Cardiac fibroblast (primary cell): ENCODE data around the gene PIGW.

Experiments used
- DNase-seq, 2 donors: peaks; one replicate each; pipeline versions ENCODE4 v3.0.0 to v3.0.0-alpha.2; 2010; ENCODE audit warnings: low read depth in 2 of 2
- H3K4me3 ChIP-seq, 2 donors: replicated peaks in 1 of 2; 1 replicate in 1 of 2; 2 replicates in 1 of 2; pipeline ENCODE4 v1.5.1; 2011; ENCODE audit warnings: low read depth in 2 of 2, low read length in 2 of 2, mild to moderate bottlenecking in 2 of 2, moderate library complexity in 1 of 2
- TF ChIP-seq, protein P1 (sequence below): IDR thresholded peaks from one replicate; pipeline ENCODE4 v1.5.1; 2011; ENCODE audit warnings: low read depth, mild to moderate bottlenecking, low read length, inconsistent platforms

The PIGW gene

DNA sequence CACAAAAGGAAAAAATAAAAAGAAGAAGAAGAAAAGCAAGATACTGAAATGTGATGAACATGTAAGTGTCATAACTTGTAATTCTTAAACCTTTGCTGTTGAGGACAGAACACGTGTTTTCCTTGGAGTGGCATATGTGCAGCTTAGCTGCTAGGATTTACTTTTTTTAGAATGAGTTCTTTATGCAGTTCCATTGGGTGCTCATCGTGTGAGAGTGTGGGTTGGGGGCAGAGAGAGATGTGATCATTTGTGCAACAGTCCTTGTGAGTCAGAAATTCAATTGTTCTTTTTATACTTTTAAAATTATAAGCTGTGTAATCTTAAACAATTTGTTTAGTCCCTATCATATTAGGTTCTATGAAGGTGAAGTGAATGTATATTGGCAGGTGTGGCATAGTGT, 51.4 kb downstream of the PIGW start:
- H3K4me3 ChIP-seq: no peak overlapping the region
- TF ChIP-seq, protein P1, sequence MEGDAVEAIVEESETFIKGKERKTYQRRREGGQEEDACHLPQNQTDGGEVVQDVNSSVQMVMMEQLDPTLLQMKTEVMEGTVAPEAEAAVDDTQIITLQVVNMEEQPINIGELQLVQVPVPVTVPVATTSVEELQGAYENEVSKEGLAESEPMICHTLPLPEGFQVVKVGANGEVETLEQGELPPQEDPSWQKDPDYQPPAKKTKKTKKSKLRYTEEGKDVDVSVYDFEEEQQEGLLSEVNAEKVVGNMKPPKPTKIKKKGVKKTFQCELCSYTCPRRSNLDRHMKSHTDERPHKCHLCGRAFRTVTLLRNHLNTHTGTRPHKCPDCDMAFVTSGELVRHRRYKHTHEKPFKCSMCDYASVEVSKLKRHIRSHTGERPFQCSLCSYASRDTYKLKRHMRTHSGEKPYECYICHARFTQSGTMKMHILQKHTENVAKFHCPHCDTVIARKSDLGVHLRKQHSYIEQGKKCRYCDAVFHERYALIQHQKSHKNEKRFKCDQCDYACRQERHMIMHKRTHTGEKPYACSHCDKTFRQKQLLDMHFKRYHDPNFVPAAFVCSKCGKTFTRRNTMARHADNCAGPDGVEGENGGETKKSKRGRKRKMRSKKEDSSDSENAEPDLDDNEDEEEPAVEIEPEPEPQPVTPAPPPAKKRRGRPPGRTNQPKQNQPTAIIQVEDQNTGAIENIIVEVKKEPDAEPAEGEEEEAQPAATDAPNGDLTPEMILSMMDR: no peak
- DNase-seq: no peak
